IPS DF 19.7 (cell line): ENCODE measurements around the gene PXK.
"Not testable (repeated sequence)": the region's sequence is repeated elsewhere in the genome, so short reads cannot be mapped to it uniquely, and the experiment has no call there.

Source experiments
- DNase-seq: peaks from one replicate; pipeline ENCODE4 v3.0.0-alpha.2; 2013; ENCODE audit warnings: low read depth, low spot score

PXK gene

GRCh38 chr3:58323529-58324390, 8.9 kb upstream of the PXK start:
- DNase-seq = no peak

- no peak for DNase-seq
Measured at GRCh38 chr3:58324391-58325390, 8.0 kb upstream of the PXK start.

GRCh38 chr3:58325525-58325992, 7.1 kb upstream of the PXK start:
- no peak for DNase-seq

GRCh38 chr3:58326267-58326900, 6.3 kb upstream of the PXK start:
- DNase-seq = no peak

GRCh38 chr3:58329150-58329921, 3.4 kb upstream of the PXK start:
- no peak for DNase-seq

GRCh38 chr3:58329922-58330413, 2.7 kb upstream of the PXK start:
- no peak for DNase-seq

GRCh38 chr3:58331593-58332152, 1.0 kb upstream of the PXK start:
- DNase-seq = no peak

GRCh38 chr3:58333206-58334012, 717 bp downstream of the PXK start:
- no peak for DNase-seq

- DNase-seq = no peak
Measured at GRCh38 chr3:58334013-58334321, 1.3 kb downstream of the PXK start.

GRCh38 chr3:58334506-58334884, 1.8 kb downstream of the PXK start:
- no peak for DNase-seq

- DNase-seq = no peak
Measured at GRCh38 chr3:58335652-58335947, 2.9 kb downstream of the PXK start.

- no peak for DNase-seq
Measured at GRCh38 chr3:58336135-58336882, 3.6 kb downstream of the PXK start.

GRCh38 chr3:58337190-58337589, 4.5 kb downstream of the PXK start:
- DNase-seq = no peak

- DNase-seq = not testable (repeated sequence)
Measured at GRCh38 chr3:58339146-58339545, 6.5 kb downstream of the PXK start.

- no peak for DNase-seq
Measured at GRCh38 chr3:58340594-58341244, 8.0 kb downstream of the PXK start.

GRCh38 chr3:58341376-58341775, 8.7 kb downstream of the PXK start:
- DNase-seq = no peak

- no peak for DNase-seq
Measured at GRCh38 chr3:58342676-58343075, 10.0 kb downstream of the PXK start.

GRCh38 chr3:58345457-58345856, 12.8 kb downstream of the PXK start:
- DNase-seq = no peak

- DNase-seq = no peak
Measured at GRCh38 chr3:58346368-58346767, 13.7 kb downstream of the PXK start.
